ENCODE results near the gene LLGL2.

Gene LLGL2

DNA sequence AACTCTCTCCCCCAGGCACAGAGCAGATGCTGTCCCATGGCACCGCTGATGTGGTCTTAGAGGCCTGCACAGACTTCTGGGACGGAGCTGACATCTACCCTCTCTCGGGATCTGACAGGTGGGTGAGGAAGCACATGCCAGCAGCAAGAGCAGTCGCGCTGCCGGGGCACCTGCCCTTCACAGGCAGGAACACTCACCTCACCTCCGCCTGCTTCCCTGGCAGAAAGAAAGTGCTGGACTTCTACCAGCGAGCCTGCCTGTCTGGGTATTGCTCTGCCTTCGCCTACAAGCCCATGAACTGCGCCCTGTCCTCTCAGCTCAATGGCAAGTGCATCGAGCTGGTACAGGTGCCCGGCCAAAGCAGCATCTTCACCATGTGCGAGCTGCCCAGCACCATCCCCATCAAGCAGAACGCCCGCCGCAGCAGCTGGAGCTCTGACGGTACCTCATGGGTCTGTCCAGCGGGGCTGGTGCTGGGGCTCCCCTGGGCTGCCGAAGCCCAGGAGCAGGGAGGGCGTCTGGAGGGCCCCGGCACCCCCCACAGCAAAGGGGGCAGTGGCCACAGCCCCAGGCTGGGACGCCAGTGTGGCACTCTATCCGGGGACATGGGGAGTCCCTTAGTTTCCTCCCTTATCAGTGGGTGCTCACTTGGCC, 31.9 kb upstream of the LLGL2 start:
- no peak for DNase-seq (ENCODE audit: low read depth, low spot score)
- Histone ChIP-seq H3K4me1 (ENCODE audit: control insufficient read depth, insufficient read depth, low read length) (no peaks in the 10 kb centered on the region), H3K27ac (ENCODE audit: low read length) (no peak overlapping the region), H3K27me3 (ENCODE audit: control insufficient read depth, insufficient read depth, low read length) (no peaks in the 10 kb centered on the region), H3K9me3 (ENCODE audit: control insufficient read depth, insufficient read depth, low read length) (no peaks in the 10 kb centered on the region), H3K36me3 (ENCODE audit: control insufficient read depth, insufficient read depth, low read length) (peaks cover 20% of the 10 kb centered on the region), H3K4me3 (ENCODE audit: low read length) (no peak overlapping the region)
- no CpG with 5 or more reads among the region's 23 CpGs for WGBS (ENCODE audit: insufficient coverage, insufficient read length)

DNA sequence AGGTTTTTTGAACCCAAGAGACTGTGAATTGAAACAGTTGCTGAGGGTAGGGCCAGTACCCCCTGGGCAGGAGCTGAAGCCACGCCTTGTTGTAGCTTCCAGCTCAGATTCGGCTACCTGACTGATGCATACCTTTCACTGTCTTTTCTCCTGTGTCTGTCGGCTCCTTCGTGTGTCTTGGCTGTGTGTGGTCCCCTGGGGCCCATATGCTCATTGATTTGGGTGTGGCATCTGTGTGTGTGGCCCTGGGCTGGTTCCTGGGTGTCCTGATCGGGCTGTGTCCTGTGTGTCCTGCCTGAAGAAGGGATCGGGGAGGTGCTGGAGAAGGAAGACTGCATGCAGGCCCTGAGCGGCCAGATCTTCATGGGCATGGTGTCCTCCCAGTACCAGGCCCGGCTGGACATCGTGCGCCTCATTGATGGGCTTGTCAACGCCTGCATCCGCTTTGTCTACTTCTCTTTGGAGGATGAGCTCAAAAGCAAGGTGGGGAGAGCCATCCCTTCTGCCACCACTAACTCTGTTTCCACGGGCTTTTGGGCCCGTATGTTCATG, 31.1 kb upstream of the LLGL2 start:
- no peaks in the 10 kb centered on the region for H3K4me1 ChIP-seq (ENCODE audit: control insufficient read depth, insufficient read depth, low read length)
- no peak overlapping the region for H3K4me3 ChIP-seq (ENCODE audit: low read length)
- no peaks in the 10 kb centered on the region for H3K27me3 ChIP-seq (ENCODE audit: control insufficient read depth, insufficient read depth, low read length)
- no peaks in the 10 kb centered on the region for H3K9me3 ChIP-seq (ENCODE audit: control insufficient read depth, insufficient read depth, low read length)
- DNase-seq (ENCODE audit: low read depth, low spot score): no peak
- peaks cover 20% of the 10 kb centered on the region for H3K36me3 ChIP-seq (ENCODE audit: control insufficient read depth, insufficient read depth, low read length)
- no CpG with 5 or more reads among the region's 14 CpGs for WGBS (ENCODE audit: insufficient coverage, insufficient read length)
- H3K27ac ChIP-seq (ENCODE audit: low read length): no peak overlapping the region

DNA sequence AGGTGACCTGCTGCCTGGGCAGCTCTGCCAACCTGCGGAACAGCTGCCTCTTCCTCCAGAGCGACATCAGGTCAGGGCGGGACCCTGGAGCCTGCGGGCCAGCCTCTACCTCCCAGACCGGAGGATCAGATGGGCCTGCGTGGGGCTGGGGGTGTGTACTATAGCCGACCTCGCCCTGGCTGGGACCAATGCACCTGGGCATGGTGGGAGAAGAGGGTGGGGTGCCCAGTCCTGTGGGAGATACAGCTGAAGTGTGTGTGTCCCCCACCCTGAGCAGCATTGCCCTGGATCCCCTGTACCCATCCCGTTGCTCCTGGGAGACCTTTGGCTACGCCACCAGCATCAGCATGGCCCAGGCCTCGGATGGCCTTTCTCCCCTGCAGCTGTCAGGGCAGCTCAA, 29.5 kb upstream of the LLGL2 start:
- DNase-seq (ENCODE audit: low read depth, low spot score): no peak
- Histone ChIP-seq H3K9me3 (ENCODE audit: control insufficient read depth, insufficient read depth, low read length) (no peaks in the 10 kb centered on the region), H3K36me3 (ENCODE audit: control insufficient read depth, insufficient read depth, low read length) (peaks cover 20% of the 10 kb centered on the region), H3K4me3 (ENCODE audit: low read length) (no peak overlapping the region), H3K27me3 (ENCODE audit: control insufficient read depth, insufficient read depth, low read length) (no peaks in the 10 kb centered on the region), H3K27ac (ENCODE audit: low read length) (no peak overlapping the region), H3K4me1 (ENCODE audit: control insufficient read depth, insufficient read depth, low read length) (no peaks in the 10 kb centered on the region; the same call in 1 of the 2 replicates)
- no CpG with 5 or more reads among the region's 11 CpGs for WGBS (ENCODE audit: insufficient coverage, insufficient read length)

DNA sequence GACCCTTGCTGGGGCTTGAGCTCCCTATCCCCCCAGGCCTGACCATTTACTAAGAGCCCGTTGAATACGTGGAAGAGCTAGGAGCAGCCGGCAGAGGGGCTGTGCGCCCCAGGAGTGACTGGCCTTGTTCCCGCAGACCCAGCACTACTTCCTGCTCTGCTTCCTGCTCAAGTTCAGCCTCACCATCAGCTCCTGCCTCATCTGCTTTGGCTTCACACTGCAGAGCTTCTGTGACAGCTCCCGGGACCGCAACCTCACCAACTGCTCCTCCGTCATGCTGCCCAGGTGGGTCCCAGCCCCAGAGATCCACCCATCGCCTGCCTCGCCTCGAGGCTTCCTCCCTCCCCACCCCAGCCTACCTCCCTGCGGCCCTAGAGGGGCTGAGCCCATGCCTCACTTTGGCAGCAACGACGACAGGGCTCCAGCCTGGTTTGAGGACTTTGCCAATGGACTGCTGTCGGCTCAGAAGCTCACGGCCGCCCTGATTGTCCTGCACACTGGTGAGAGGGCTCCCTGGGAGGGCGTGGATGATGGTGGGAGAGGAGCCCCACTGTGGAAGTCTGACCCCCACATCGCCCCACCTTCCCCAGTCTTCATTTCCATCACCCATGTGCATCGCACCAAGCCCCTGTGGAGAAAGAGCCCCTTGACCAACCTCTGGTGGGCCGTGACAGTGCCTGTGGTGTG, 27.3 kb upstream of the LLGL2 start:
- H3K27ac ChIP-seq (ENCODE audit: low read length): no peak overlapping the region
- peaks cover 13% of the 10 kb centered on the region for H3K36me3 ChIP-seq (ENCODE audit: control insufficient read depth, insufficient read depth, low read length)
- WGBS (ENCODE audit: insufficient coverage, insufficient read length): no CpG with 5 or more reads among the region's 21 CpGs
- no peak for DNase-seq (ENCODE audit: low read depth, low spot score)
- H3K4me1 ChIP-seq (ENCODE audit: control insufficient read depth, insufficient read depth, low read length): no peaks in the 10 kb centered on the region; the same call in 1 of the 2 replicates
- no peaks in the 10 kb centered on the region for H3K9me3 ChIP-seq (ENCODE audit: control insufficient read depth, insufficient read depth, low read length)
- H3K27me3 ChIP-seq (ENCODE audit: control insufficient read depth, insufficient read depth, low read length): no peaks in the 10 kb centered on the region
- H3K4me3 ChIP-seq (ENCODE audit: low read length): no peak overlapping the region

DNA sequence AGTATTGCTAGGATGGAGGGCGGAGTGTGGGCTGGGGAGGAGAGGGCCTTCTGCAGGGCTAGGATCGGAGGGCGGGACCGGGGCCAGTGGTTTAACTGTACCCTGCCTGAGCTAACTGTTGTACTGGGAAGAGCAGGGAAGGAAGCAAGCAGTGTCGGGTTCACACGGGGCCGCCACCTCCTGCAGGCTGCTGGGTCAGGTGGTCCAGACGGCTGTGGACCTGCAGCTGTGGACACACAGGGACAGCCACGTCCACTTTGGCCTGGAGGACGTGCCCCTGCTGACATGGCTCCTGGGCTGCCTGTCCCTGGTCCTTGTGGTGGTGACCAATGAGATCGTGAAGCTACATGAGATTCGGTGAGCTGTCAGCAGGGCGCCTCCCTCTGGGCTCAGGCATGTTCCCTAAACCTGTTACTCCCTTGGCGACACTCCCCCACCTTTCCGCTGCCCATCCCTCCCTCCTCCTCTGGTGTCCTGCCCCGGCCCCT, 26.7 kb upstream of the LLGL2 start:
- Histone ChIP-seq H3K36me3 (ENCODE audit: control insufficient read depth, insufficient read depth, low read length) (peaks cover 17% of the 10 kb centered on the region), H3K9me3 (ENCODE audit: control insufficient read depth, insufficient read depth, low read length) (no peaks in the 10 kb centered on the region), H3K4me3 (ENCODE audit: low read length) (no peak overlapping the region), H3K27ac (ENCODE audit: low read length) (no peak overlapping the region), H3K27me3 (ENCODE audit: control insufficient read depth, insufficient read depth, low read length) (no peaks in the 10 kb centered on the region), H3K4me1 (ENCODE audit: control insufficient read depth, insufficient read depth, low read length) (no peaks in the 10 kb centered on the region; the same call in 1 of the 2 replicates)
- no peak for DNase-seq (ENCODE audit: low read depth, low spot score)
- WGBS (ENCODE audit: insufficient coverage, insufficient read length): no CpG with 5 or more reads among the region's 16 CpGs

DNA sequence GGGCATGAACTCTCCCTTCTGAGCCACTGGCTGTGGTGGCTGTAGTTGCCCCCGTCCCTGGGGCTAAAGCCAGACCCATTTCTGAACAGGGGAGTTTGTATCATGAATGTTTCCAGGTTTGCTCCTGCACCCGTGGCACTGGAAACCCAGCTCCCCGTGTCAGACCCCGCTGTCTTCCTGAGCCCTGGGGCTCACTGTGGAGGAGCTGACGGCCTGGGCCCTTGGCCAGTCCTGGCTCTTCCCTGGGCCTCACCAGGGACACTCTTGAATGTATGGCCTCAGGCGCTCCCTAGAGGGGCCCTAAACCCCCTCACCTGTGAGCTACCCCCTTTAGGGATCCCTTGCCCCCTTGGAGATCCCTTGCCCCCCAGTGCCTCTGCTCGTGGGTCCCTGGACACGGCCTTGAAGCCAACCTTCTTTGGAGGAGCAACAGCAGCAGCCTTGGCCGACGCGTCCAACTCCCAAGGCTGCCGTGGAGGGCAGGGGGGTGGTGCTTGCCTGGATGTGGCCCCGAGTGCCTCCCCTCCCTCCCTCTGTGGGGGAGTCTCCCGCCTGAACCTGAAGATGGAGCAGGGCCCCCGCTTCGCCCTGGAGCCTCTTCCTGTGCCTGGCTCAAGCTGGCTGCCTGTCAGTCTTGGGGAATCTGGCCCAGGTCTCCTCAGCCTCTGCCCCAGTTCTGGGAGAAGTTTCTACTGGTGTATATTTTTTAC, 26.0 kb upstream of the LLGL2 start:
- Histone ChIP-seq H3K27me3 (ENCODE audit: control insufficient read depth, insufficient read depth, low read length) (no peaks in the 10 kb centered on the region), H3K4me1 (ENCODE audit: control insufficient read depth, insufficient read depth, low read length) (no peaks in the 10 kb centered on the region; the same call in 1 of the 2 replicates), H3K9me3 (ENCODE audit: control insufficient read depth, insufficient read depth, low read length) (no peaks in the 10 kb centered on the region), H3K4me3 (ENCODE audit: low read length) (no peak overlapping the region), H3K27ac (ENCODE audit: low read length) (no peak overlapping the region), H3K36me3 (ENCODE audit: control insufficient read depth, insufficient read depth, low read length) (peaks cover 13% of the 10 kb centered on the region)
- WGBS (ENCODE audit: insufficient coverage, insufficient read length): no CpG with 5 or more reads among the region's 16 CpGs
- no peak for DNase-seq (ENCODE audit: low read depth, low spot score)

DNA sequence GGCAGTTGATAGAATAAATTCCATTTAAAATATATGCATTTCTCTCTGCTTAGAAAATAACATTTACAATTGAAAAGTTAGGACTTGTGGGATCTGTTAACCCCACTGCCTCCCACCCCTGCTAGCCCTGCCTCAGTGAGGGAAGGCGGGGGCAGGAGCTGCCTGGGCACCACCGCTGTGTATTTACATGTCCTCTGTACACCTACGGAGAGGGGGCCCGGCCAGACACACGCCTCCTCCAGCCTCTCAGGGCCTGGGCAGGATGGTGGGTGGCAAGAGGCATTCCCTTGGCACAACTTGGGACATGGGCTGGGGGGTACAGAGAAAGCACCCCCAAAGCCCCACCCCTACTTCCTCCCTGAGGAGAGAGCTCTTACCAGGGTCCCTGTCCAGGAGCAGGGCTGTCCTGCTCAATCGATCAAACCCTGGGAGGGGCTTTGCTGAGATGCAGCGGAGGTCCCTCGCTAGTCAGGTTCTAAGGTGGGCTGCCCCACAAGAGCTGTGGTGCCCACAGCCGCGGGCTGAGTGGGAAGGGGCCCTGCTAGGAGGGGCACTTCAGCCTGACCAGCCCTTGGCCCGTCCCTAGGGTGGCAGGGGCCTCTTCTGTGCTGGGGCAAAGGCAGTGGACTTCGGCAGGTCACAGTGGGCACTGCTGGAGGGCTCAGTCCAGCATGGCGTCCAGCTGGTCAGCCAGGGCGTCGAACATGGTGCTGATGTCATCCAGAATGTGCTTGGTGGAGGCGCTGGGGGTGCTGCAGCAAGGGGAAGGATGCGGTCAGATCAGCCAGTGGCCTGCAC, 24.9 kb upstream of the LLGL2 start:
- no peak overlapping the region for H3K27ac ChIP-seq (ENCODE audit: low read length)
- no CpG with 5 or more reads among the region's 17 CpGs for WGBS (ENCODE audit: insufficient coverage, insufficient read length)
- H3K4me1 ChIP-seq (ENCODE audit: control insufficient read depth, insufficient read depth, low read length): no peaks in the 10 kb centered on the region; the same call in 1 of the 2 replicates
- no peaks in the 10 kb centered on the region for H3K9me3 ChIP-seq (ENCODE audit: control insufficient read depth, insufficient read depth, low read length)
- no peaks in the 10 kb centered on the region for H3K27me3 ChIP-seq (ENCODE audit: control insufficient read depth, insufficient read depth, low read length)
- H3K4me3 ChIP-seq (ENCODE audit: low read length): no peak overlapping the region
- H3K36me3 ChIP-seq (ENCODE audit: control insufficient read depth, insufficient read depth, low read length): peaks cover 13% of the 10 kb centered on the region; the same call in 1 of the 2 replicates
- DNase-seq (ENCODE audit: low read depth, low spot score): no peak

DNA sequence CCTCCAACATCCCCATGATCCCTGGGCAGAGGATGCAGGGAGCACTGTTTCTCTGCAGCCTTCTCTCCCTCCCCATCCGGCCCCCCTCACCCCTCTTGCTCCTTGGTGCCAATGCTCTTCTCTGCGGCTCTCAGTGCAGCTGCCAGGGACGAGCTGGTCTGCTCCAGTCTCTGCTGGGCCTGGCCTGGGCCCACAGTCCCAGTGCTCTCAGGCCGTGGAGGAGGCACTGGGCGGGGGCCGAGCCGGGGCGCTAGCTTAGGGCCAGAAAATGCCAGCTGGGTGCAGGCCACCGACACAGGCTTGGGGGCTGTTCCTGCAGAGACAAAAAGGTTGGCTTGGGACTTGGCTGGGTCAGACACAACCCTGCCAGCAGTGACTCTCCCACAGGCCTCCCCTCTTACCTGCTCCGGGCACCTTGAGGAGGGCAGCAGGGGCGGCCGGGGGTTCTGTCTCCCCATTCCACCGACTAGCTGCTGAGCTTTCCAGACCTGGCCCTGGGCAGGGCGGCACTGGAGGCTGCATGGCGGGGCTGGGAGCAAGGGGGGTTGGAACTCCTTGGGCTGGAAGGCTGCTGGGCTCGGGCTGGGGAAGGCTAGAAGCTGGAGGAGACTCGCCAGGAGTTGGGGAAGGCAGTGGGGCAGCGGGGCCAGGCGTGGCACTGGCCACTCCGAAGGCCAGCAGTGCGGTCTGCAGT, 24.0 kb upstream of the LLGL2 start:
- no peaks in the 10 kb centered on the region for H3K9me3 ChIP-seq (ENCODE audit: control insufficient read depth, insufficient read depth, low read length)
- peaks cover 19% of the 10 kb centered on the region for H3K36me3 ChIP-seq (ENCODE audit: control insufficient read depth, insufficient read depth, low read length)
- no CpG with 5 or more reads among the region's 21 CpGs for WGBS (ENCODE audit: insufficient coverage, insufficient read length)
- H3K4me1 ChIP-seq (ENCODE audit: control insufficient read depth, insufficient read depth, low read length): no peaks in the 10 kb centered on the region; the same call in 1 of the 2 replicates
- DNase-seq (ENCODE audit: low read depth, low spot score): no peak
- no peak overlapping the region for H3K4me3 ChIP-seq (ENCODE audit: low read length)
- H3K27ac ChIP-seq (ENCODE audit: low read length): no peak overlapping the region
- H3K27me3 ChIP-seq (ENCODE audit: control insufficient read depth, insufficient read depth, low read length): no peaks in the 10 kb centered on the region

DNA sequence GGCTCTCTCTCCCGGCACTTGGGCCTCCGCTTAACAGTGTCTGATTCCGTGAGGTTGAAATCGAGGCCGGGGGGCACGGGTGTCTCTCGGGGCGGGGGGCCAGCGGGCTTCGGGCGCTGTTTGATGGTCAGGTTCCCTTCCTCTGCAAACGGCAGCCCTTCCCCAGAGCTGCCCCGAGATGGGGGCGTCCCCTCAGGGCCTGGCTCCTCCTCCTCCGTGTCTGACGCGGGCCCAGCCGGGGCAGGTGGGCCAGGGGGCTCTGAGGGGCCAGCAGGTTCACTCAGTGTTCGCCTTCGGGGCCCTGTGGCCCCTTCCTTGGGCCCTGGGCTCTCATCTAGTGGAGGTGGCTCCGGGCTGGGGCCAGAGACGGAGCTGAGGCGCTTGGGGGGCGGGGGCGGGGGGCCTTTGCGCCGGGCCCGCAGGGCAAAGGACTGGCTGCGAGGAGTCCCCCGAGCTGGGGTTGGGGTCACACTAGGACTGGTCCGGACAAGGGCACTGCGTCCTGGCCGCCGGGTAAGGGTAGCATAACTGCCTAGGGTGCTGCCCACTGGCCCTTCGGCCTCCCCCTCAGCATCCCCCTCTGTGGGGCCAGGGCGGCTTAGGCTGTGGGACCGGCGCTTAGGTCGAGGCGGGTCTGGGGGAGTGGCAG, 23.3 kb upstream of the LLGL2 start:
- DNase-seq (ENCODE audit: low read depth, low spot score): no peak
- Histone ChIP-seq H3K36me3 (ENCODE audit: control insufficient read depth, insufficient read depth, low read length) (peaks cover 26% of the 10 kb centered on the region), H3K4me3 (ENCODE audit: low read length) (no peak overlapping the region), H3K4me1 (ENCODE audit: control insufficient read depth, insufficient read depth, low read length) (no peaks in the 10 kb centered on the region; the same call in 1 of the 2 replicates), H3K27ac (ENCODE audit: low read length) (no peak overlapping the region), H3K9me3 (ENCODE audit: control insufficient read depth, insufficient read depth, low read length) (no peaks in the 10 kb centered on the region), H3K27me3 (ENCODE audit: control insufficient read depth, insufficient read depth, low read length) (no peaks in the 10 kb centered on the region)
- no CpG with 5 or more reads among the region's 40 CpGs for WGBS (ENCODE audit: insufficient coverage, insufficient read length)
